ENCODE data around the gene PDE4B. TPM values are rescaled to one million over a fixed set of nuclear protein-coding genes. Genes with fewer than 3 reads are reported as not detected.

The PDE4B gene
- total and polyA plus RNA-seq, 9 of the 15 experiments (the other 6 are each of a cell fraction or from before 2014, with no cell fraction given) = 0.09 TPM; not detected in 8

- POLR2A ChIA-PET = no interaction called here
- intact Hi-C loops (cut with micrococcal nuclease) = no loop called here
- no TSS peak for BruUV-seq (replicated peaks)
These were observed 326.5 kb downstream of the PDE4B start for GRCh38 chr1:66119148-66119547.

More at GRCh38 chr1:66119148-66119547, 326.5 kb downstream of the PDE4B start:
- no peak for DNase-seq (ENCODE audit: extremely low read depth in 1 of 4, low spot score in 3 of 4)
- FAIRE-seq = no peak
- Histone ChIP-seq H3K9me3 (replicated peaks; ENCODE audit: control insufficient read depth, insufficient read depth, low read depth, low read length) (no peaks in the 10 kb centered on the region), H4K20me1 (replicated peaks; ENCODE audit: control insufficient read depth, insufficient read depth, low read length) (no peaks in the 10 kb centered on the region), H3K36me3 (ENCODE audit: control insufficient read depth, insufficient read depth, low read length) (no peaks in the 10 kb centered on the region), H3K4me3 (no peak overlapping the region), H3K9ac (ENCODE audit: insufficient read depth in 1 of 2, low read depth in 2 of 2, low read length in 2 of 2) (no peak overlapping the region), H2AFZ (ENCODE audit: low read depth, low read length) (no peak overlapping the region), H3K4me1 (replicated peaks in 1 of 2; ENCODE audit: control insufficient read depth in 2 of 2, insufficient read depth in 2 of 2, low read length in 2 of 2) (no peaks in the 10 kb centered on the region), H3K4me2 (ENCODE audit: insufficient read depth, low read length) (no peak overlapping the region), H3K9me1 (ENCODE audit: control insufficient read depth, insufficient read depth, low read length) (no peaks in the 10 kb centered on the region), H3K27me3 (ENCODE audit: control insufficient read depth in 2 of 2, insufficient read depth in 2 of 2, low read length in 2 of 2) (no peaks in the 10 kb centered on the region), H3K27ac (ENCODE audit: extremely low read depth, low read depth, low read length) (no peak overlapping the region), H3K79me2 (ENCODE audit: control insufficient read depth, insufficient read depth, low read length) (no peaks in the 10 kb centered on the region)
- ATAC-seq = no peak
- TF ChIP-seq ZNF282 (CRISPR knock-in tag; IDR thresholded peaks at IDR 0.05) = no peak
- no peak for TF ChIP-seq NR2C1 (IDR thresholded peaks at IDR 0.05)
- TF ChIP-seq NR2C1 (tag; IDR thresholded peaks at IDR 0.05) = no peak
- no peak for TF ChIP-seq MYC (IDR thresholded peaks at IDR 0.05; ENCODE audit: low read depth, low read length)
- no peak for TF ChIP-seq MYC (CRISPR knock-in tag; IDR thresholded peaks at IDR 0.05; ENCODE audit: borderline replicate concordance, low read depth)
- no peak for TF ChIP-seq UBTF (IDR thresholded peaks at IDR 0.05; ENCODE audit: borderline replicate concordance in 1 of 2, low read depth in 2 of 2, low read length in 2 of 2)
- no peak for TF ChIP-seq CBFA2T3 (IDR thresholded peaks at IDR 0.05)
- TF ChIP-seq SRF (CRISPR knock-in tag; IDR thresholded peaks at IDR 0.05) = no peak
- TF ChIP-seq ZBTB9 (CRISPR knock-in tag; IDR thresholded peaks at IDR 0.05) = no peak
- TF ChIP-seq CGGBP1 (CRISPR knock-in tag; IDR thresholded peaks at IDR 0.05) = no peak
- no peak for TF ChIP-seq MCM7 (IDR thresholded peaks at IDR 0.05)
- no peak for TF ChIP-seq ZNF165 (CRISPR knock-in tag; IDR thresholded peaks at IDR 0.05; ENCODE audit: borderline replicate concordance)
- no peak for TF ChIP-seq ZEB2 (IDR thresholded peaks at IDR 0.05)
- TF ChIP-seq ZNF121 (CRISPR knock-in tag; conservative IDR thresholded peaks at IDR 0.05) = no peak
- 0% methylated on average over 7 of the region's 7 CpGs for WGBS (ENCODE audit: insufficient coverage, low coverage, missing lambda C conversion rate)
- in situ Hi-C loops (cut with MboI) = no loop called here
- CTCF ChIA-PET (ENCODE audit: low intra/inter-chr PET ratio) = interaction anchor here (0.5 kb wide), 1 partner anchor 93 kb away, joined by 4 read pairs; no protein-coding TSS in a partner anchor
